SK-N-SH (cell line): ENCODE measurements around the gene COL21A1.

ENCODE experiments used
- CHD2 ChIP-seq: fragments of 150-350 bp; IDR thresholded peaks from 2 replicates; pipeline ENCODE4 v1.6.1; 2018; ENCODE audit warnings: low read length; ENCODE audit not compliant: partially characterized antibody
- GABPA ChIP-seq: IDR thresholded peaks from 2 replicates; pipeline ENCODE4 v1.4.0; 2012; ENCODE audit warnings: low read depth, mild to moderate bottlenecking
- RAD21 ChIP-seq: IDR thresholded peaks from 2 replicates; pipeline ENCODE4 v1.6.1; 2012; ENCODE audit warnings: mild to moderate bottlenecking, low read length
- SIN3A ChIP-seq: IDR thresholded peaks from 2 replicates; pipeline ENCODE4 v1.6.1; 2012; ENCODE audit warnings: low read depth, mild to moderate bottlenecking, low read length, moderate library complexity, borderline replicate concordance
- YY1 ChIP-seq: IDR thresholded peaks from 2 replicates; pipeline ENCODE4 v1.4.0; 2012; ENCODE audit warnings: low read depth, mild to moderate bottlenecking
- TF ChIP-seq, protein P1 (sequence below): fragments of 150-350 bp; IDR thresholded peaks from 2 replicates; pipeline ENCODE4 v1.6.1; 2017; ENCODE audit warnings: antibody characterized with exemption, low read length, low read depth, borderline replicate concordance
- TF ChIP-seq, protein P2 (sequence below): fragments of 150-350 bp; IDR thresholded peaks from 2 replicates; pipeline ENCODE4 v1.6.1; 2016; ENCODE audit warnings: mild to moderate bottlenecking, low read depth, low read length
- TF ChIP-seq, protein P3 (sequence below): fragments of 200-600 bp; sonication (generic); IDR thresholded peaks from 2 replicates; pipeline ENCODE4 v1.6.1; 2017; ENCODE audit warnings: antibody characterized with exemption, mild to moderate bottlenecking, moderate library complexity
- TF ChIP-seq, protein P4 (sequence below): IDR thresholded peaks from 2 replicates; pipeline ENCODE4 v1.4.0; 2012; ENCODE audit warnings: low read depth, borderline replicate concordance

DNA sequence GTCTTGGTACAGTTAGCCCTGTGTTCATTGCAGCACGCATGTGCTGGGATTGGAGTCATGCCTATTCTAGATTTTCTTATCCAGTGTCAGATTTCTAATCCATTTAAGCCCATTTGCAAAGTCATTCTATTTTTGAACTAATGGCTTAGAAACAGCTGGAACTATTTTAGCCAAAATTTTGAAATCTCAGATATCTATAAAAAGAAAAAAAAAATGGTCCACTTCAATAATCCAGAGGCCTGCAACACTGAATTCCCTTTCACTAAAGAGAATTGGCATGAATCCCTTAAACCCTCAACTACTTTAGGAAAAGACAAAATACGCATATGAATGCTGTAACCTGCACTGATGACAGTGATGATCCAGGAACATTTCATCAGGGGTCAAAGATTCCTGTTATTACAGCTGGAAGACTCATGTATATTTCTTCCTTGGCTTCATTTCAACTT lies 1.5 kb downstream of the COL21A1 start:
- TF ChIP-seq, protein P1, sequence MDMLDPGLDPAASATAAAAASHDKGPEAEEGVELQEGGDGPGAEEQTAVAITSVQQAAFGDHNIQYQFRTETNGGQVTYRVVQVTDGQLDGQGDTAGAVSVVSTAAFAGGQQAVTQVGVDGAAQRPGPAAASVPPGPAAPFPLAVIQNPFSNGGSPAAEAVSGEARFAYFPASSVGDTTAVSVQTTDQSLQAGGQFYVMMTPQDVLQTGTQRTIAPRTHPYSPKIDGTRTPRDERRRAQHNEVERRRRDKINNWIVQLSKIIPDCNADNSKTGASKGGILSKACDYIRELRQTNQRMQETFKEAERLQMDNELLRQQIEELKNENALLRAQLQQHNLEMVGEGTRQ, result no peak
- TF ChIP-seq, protein P2, sequence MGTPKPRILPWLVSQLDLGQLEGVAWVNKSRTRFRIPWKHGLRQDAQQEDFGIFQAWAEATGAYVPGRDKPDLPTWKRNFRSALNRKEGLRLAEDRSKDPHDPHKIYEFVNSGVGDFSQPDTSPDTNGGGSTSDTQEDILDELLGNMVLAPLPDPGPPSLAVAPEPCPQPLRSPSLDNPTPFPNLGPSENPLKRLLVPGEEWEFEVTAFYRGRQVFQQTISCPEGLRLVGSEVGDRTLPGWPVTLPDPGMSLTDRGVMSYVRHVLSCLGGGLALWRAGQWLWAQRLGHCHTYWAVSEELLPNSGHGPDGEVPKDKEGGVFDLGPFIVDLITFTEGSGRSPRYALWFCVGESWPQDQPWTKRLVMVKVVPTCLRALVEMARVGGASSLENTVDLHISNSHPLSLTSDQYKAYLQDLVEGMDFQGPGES, result no peak
- TF ChIP-seq, protein P3, sequence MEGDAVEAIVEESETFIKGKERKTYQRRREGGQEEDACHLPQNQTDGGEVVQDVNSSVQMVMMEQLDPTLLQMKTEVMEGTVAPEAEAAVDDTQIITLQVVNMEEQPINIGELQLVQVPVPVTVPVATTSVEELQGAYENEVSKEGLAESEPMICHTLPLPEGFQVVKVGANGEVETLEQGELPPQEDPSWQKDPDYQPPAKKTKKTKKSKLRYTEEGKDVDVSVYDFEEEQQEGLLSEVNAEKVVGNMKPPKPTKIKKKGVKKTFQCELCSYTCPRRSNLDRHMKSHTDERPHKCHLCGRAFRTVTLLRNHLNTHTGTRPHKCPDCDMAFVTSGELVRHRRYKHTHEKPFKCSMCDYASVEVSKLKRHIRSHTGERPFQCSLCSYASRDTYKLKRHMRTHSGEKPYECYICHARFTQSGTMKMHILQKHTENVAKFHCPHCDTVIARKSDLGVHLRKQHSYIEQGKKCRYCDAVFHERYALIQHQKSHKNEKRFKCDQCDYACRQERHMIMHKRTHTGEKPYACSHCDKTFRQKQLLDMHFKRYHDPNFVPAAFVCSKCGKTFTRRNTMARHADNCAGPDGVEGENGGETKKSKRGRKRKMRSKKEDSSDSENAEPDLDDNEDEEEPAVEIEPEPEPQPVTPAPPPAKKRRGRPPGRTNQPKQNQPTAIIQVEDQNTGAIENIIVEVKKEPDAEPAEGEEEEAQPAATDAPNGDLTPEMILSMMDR, result no peak
- no peak for TF ChIP-seq CHD2
- TF ChIP-seq RAD21, result no peak
- no peak for TF ChIP-seq SIN3A
- TF ChIP-seq YY1, result no peak
- no peak for TF ChIP-seq GABPA
- TF ChIP-seq, protein P4, sequence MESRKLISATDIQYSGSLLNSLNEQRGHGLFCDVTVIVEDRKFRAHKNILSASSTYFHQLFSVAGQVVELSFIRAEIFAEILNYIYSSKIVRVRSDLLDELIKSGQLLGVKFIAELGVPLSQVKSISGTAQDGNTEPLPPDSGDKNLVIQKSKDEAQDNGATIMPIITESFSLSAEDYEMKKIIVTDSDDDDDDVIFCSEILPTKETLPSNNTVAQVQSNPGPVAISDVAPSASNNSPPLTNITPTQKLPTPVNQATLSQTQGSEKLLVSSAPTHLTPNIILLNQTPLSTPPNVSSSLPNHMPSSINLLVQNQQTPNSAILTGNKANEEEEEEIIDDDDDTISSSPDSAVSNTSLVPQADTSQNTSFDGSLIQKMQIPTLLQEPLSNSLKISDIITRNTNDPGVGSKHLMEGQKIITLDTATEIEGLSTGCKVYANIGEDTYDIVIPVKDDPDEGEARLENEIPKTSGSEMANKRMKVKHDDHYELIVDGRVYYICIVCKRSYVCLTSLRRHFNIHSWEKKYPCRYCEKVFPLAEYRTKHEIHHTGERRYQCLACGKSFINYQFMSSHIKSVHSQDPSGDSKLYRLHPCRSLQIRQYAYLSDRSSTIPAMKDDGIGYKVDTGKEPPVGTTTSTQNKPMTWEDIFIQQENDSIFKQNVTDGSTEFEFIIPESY, result no peak
